ENCODE data around the gene TMEM121.

The TMEM121 gene

GRCh38 chr14:105484069-105484996 is 42.0 kb upstream of the TMEM121 start:
- H3K36me3 ChIP-seq, result peaks cover 6% of the 10 kb centered on the region
- no peak for TF ChIP-seq CTCF (IDR thresholded peaks at IDR 0.05; ENCODE audit: low read depth, low read length)
- H3K27me3 ChIP-seq, result no peaks in the 10 kb centered on the region
- no peaks in the 10 kb centered on the region for H3K9me3 ChIP-seq
- peaks cover 60% of the 10 kb centered on the region for H3K4me1 ChIP-seq
- DNase-seq, result no peak
- no peak overlapping the region for H3K4me3 ChIP-seq (ENCODE audit: low read depth, low read length)

- Histone ChIP-seq H3K4me1 (peaks cover 55% of the 10 kb centered on the region), H3K27me3 (no peaks in the 10 kb centered on the region), H3K9me3 (no peaks in the 10 kb centered on the region), H3K4me3 (ENCODE audit: low read depth, low read length) (no peak overlapping the region), H3K36me3 (no peaks in the 10 kb centered on the region)
- no peak for TF ChIP-seq CTCF (IDR thresholded peaks at IDR 0.05; ENCODE audit: low read depth, low read length)
- no peak for DNase-seq
These were observed 41.4 kb upstream of the TMEM121 start for GRCh38 chr14:105484997-105485393.

- H3K4me3 ChIP-seq (ENCODE audit: low read depth, low read length), result peak overlapping the region; percentile 58
- H3K27me3 ChIP-seq, result no peaks in the 10 kb centered on the region
- peak; percentile 92 for DNase-seq
- peak; percentile 87 for TF ChIP-seq CTCF (IDR thresholded peaks at IDR 0.05; ENCODE audit: low read depth, low read length)
- H3K4me1 ChIP-seq, result peaks cover 49% of the 10 kb centered on the region
- no peaks in the 10 kb centered on the region for H3K9me3 ChIP-seq
- H3K36me3 ChIP-seq, result no peaks in the 10 kb centered on the region
These were observed 40.6 kb upstream of the TMEM121 start for GRCh38 chr14:105485739-105486162.

GRCh38 chr14:105486163-105486973 is 40.0 kb upstream of the TMEM121 start, which contains the start of gene CRIP1:
Gene CRIP1, plus strand, starts transcription at chr14:105486886. Its CDS starts 374 bp downstream, at chr14:105487260.
- TF ChIP-seq CTCF (IDR thresholded peaks at IDR 0.05; ENCODE audit: low read depth, low read length), result no peak
- no peak for DNase-seq
- H3K36me3 ChIP-seq, result no peaks in the 10 kb centered on the region
- H3K4me1 ChIP-seq, result peaks cover 49% of the 10 kb centered on the region
- H3K4me3 ChIP-seq (ENCODE audit: low read depth, low read length), result peak within 1 kb of the TSS; percentile 58
- no peaks in the 10 kb centered on the region for H3K9me3 ChIP-seq
- H3K27me3 ChIP-seq, result no peaks in the 10 kb centered on the region

- peak overlapping the region; percentile 58 for H3K4me3 ChIP-seq (ENCODE audit: low read depth, low read length)
- no peak for TF ChIP-seq CTCF (IDR thresholded peaks at IDR 0.05; ENCODE audit: low read depth, low read length)
- no peaks in the 10 kb centered on the region for H3K36me3 ChIP-seq
- H3K27me3 ChIP-seq, result no peaks in the 10 kb centered on the region
- peak; percentile 61 for DNase-seq
- H3K9me3 ChIP-seq, result no peaks in the 10 kb centered on the region
- H3K4me1 ChIP-seq, result peaks cover 52% of the 10 kb centered on the region
These were observed 39.4 kb upstream of the TMEM121 start for GRCh38 chr14:105486974-105487448.
